HEK293T (cell line): Measurements from ENCODE around the gene HIVEP3.

Source experiments
- ARNT ChIP-seq: fragments of 450-650 bp; IDR thresholded peaks from 2 replicates; pipeline ENCODE4 v1.6.1; 2017; ENCODE audit warnings: mild to moderate bottlenecking
- BHLHE40 ChIP-seq: fragments of 450-650 bp; IDR thresholded peaks from 2 replicates; pipeline ENCODE4 v1.6.1; 2016; ENCODE audit warnings: mild to moderate bottlenecking, moderate library complexity, borderline replicate concordance
- CTBP1 ChIP-seq: fragments of 450-650 bp; IDR thresholded peaks from 2 replicates; pipeline ENCODE4 v1.6.1; 2016; ENCODE audit warnings: borderline replicate concordance
- FOXA1 ChIP-seq: fragments of 450-650 bp; IDR thresholded peaks from 2 replicates; pipeline ENCODE4 v1.6.1; 2016; ENCODE audit warnings: mild to moderate bottlenecking
- FOXK2 ChIP-seq: fragments of 450-650 bp; IDR thresholded peaks from 2 replicates; pipeline ENCODE4 v1.6.1; 2016; ENCODE audit warnings: mild to moderate bottlenecking
- FOXM1 ChIP-seq: fragments of 450-650 bp; IDR thresholded peaks from 2 replicates; pipeline ENCODE4 v1.6.1; 2017; ENCODE audit warnings: mild to moderate bottlenecking, borderline replicate concordance
- HDGF ChIP-seq: fragments of 450-650 bp; IDR thresholded peaks from 2 replicates; pipeline ENCODE4 v1.6.1; 2017; ENCODE audit warnings: antibody characterized with exemption, borderline replicate concordance
- L3MBTL2 ChIP-seq: fragments of 450-650 bp; conservative IDR thresholded peaks from 2 replicates; pipeline ENCODE4 v1.6.1; 2016; ENCODE audit warnings: mild to moderate bottlenecking
- LEF1 ChIP-seq: fragments of 450-650 bp; IDR thresholded peaks from 2 replicates; pipeline ENCODE4 v1.6.1; 2017; ENCODE audit warnings: mild to moderate bottlenecking, borderline replicate concordance
- NFRKB ChIP-seq: fragments of 450-650 bp; IDR thresholded peaks from 2 replicates; pipeline ENCODE4 v1.6.1; 2016; ENCODE audit warnings: mild to moderate bottlenecking, moderate library complexity
- SP1 ChIP-seq: fragments of 450-650 bp; IDR thresholded peaks from 2 replicates; pipeline ENCODE4 v1.6.1; 2017

DNA sequence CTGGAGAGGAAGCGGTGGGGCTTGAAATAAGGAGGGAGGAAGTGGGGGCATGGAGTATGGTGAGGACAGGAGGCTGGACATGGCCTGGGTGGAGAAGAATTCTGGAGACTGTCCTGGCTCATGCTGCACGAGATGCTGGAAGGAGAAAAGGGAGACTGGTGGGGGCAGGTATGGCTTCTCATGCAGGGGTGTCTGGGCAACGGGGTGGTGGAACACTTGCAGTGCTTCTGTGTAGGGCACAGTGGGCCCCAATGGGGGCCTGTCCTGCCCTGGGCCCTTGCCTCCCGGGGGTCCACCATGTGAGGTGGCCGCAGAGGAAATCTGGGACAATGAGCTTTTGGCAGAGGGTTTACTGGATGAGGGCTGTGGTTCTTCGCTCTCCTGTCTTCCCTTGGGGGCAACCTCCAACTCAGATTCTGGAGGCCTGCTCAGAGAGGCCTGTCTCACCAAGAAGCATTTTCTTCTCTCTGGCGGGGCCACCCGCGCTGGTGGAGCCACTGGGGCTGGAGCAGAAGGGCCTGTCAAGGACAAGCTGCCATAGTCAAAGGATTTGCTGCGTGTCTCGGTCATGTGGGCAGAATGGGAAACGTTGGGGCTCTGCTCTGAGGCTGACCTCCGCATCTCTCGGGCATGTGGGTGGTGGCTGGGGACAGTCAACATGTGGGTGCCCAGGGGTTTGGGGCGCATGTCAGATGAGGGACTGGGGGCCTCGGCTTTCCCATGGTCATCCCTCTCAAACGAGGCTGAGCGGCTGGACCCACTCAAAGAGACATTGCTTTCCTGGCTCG, 337.3 kb downstream of the HIVEP3 start:
- TF ChIP-seq SP1 (no peak), BHLHE40 (no peak), FOXK2 (no peak), LEF1 (no peak), FOXA1 (no peak), NFRKB (no peak), ARNT (no peak), L3MBTL2 (no peak), CTBP1 (no peak), HDGF (no peak), FOXM1 (no peak)
